Lower leg skin (tissue), 3 donors: ENCODE data around the gene MUSK.

Experiments
- CTCF ChIP-seq, 3 donors: fragments of 450-650 bp; IDR thresholded peaks; one replicate each; pipeline ENCODE4 v1.5.1; 2016; ENCODE audit warnings: antibody characterized with exemption in 3 of 3, mild to moderate bottlenecking in 3 of 3, moderate library complexity in 2 of 3
- POLR2A ChIP-seq, 2 donors: fragments of 450-650 bp; IDR thresholded peaks; one replicate each; pipeline ENCODE4 v1.6.1; 2016 to 2017; ENCODE audit warnings: antibody characterized with exemption in 2 of 2, mild to moderate bottlenecking in 1 of 2, moderate library complexity in 1 of 2

GRCh38 chr9:110641293-110641692 is 27.3 kb upstream of the MUSK start:
- TF ChIP-seq POLR2A (IDR thresholded peaks at IDR 0.05) (no peak), CTCF (IDR thresholded peaks at IDR 0.05) (no peak)
